HK-2 (cell line): ENCODE data around the gene SGIP1.
"Not testable (repeated sequence)": the region's sequence is repeated elsewhere in the genome, so short reads cannot be mapped to it uniquely, and the experiment has no call there.

Source experiments
- DNase-seq: peaks from one replicate; pipeline ENCODE4 v3.0.0-alpha.2; 2018; ENCODE audit not compliant: unreplicated experiment

The SGIP1 gene

DNA sequence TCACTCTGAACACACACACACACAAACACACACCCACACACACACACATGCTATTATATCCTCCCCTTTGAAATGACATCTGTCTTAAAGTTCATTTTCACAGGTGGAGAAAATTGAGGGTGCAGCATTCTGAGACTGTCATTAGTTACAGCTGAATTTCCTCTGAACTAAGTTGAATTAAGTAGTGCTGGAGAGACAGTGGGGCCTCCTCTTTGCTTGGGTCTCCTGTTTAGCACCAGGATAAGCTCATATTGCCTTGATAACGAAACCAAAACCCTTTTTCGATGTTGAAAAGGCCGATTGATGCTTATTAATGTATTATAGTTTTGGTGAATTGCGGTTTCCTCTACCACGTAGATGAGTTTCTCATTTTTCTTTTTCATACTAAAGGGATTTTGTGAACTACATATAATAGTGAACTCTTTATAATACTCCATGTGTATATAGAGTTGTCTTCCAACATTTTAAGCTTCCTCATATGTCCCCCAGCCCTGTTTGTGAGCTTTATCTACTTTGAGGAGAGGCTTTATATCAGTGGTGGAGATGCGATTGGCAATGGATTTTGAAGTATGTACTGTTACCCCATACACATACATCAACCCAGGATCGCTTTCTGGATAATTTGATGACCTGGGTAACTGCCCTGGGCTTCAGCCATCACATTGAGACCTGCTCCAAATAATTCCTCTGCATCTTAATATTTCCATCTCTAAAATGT lies 235.7 kb downstream of the SGIP1 start:
- no peak for DNase-seq

DNA sequence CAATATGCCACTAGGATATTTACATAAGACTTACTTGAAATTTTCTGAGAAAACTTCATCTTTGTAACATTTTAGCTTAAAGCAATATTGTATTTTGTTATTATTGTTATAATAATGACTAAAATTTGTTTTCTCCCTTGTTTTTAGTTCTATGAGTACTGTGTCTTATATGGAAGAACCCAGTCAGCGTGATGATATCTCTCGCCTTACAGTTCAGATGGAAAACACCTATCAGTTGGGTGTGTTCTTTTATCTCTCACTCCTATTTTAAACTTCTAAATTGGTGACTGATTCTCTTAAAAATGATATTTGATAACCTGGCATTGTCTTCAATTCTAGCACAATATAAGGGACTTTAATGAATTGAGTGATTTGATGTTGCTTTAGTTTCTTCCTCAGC lies 236.3 kb downstream of the SGIP1 start:
- DNase-seq, result no peak

DNA sequence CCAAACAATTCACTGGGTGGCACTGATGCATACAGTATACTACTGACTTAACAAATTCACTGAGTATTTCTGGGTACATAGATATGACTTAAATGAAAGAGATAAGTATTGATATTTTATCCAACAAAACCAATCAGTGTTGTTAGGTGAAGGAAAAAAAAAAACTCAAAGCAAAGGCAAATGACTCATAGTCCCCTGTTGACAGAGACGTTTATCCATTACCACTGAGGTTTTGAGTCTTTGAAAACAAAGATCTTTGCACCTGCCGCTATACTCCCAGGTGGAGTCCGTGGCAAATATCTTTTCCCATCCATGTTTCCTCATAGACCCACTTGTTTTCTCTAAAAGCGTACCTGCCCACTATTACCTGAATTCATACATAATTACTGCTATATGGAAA lies 236.7 kb downstream of the SGIP1 start:
- DNase-seq, result no peak

DNA sequence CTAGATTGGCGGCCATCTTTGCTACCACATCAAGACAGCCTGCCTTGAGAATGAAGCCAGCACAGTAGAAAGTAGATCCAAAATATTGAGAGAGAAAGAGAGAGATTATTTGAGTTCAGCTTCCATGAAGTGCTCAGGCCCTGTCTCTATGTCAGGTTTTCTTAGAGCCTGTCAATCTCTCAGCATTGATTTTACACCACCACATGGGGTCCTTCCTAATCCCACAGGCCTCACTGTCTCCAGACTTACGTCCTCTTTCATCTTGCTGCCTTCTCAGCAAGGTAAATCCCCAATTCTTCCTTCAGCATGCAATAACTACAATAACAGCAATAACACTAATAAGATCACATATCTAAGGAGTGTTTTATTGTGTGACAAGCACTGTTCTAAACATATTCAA lies 239.3 kb downstream of the SGIP1 start:
- no peak for DNase-seq

DNA sequence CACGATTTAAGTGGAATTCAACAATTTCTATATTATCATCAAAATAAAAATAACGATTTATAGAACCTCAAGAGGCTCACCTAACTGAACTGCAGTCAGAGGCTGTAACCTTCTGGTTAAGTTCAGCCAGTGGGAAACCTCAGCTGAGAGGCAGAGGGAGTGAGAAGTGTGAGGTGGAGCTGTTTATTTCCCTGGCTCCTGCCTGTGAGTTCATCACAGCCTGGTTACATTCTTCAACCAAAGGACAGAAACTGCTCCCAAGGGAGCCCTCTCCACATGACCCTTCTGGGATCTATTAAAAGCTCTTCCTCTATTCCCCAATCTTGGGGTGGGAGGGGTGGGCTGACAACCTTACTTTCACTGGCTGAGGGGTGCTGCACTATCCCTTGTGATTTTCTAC lies 240.5 kb downstream of the SGIP1 start:
- DNase-seq, result no peak

DNA sequence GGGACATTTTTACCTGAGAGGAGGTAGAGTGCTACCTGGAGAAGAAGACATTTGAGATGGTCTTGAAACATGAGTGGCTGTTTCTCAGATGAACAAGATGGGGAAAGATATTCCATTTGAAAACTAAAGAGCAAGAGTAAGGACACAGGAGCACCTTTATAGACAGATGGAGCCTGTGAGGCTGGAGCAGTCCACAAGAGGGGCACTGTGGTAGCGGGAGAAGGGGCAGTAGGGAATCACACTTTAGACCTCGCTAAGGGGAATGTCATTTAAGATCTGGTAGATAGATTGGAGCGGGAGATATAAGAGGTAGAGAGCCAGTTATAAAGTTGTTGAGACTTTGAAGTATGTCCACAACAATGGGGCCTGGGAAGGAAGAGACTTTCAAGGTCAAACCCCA lies 241.7 kb downstream of the SGIP1 start:
- no peak for DNase-seq

DNA sequence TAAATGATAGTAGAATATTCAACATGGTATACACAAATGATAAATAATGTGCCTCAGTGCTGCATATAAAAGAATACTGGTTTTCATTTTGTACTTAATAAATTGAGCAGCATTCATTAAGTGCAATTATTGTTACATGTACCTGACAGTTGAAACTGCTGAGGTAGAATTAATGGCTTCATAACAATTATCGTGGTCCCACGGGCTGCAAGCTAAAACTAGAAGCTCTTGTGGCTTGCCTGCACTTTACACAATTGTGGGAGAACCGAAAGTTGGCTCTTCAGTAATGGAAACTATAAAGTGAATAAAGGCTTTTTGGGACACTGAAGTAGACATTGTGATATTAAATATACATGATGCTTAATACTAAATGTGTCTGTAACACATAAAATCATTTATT lies 243.9 kb downstream of the SGIP1 start:
- no peak for DNase-seq

DNA sequence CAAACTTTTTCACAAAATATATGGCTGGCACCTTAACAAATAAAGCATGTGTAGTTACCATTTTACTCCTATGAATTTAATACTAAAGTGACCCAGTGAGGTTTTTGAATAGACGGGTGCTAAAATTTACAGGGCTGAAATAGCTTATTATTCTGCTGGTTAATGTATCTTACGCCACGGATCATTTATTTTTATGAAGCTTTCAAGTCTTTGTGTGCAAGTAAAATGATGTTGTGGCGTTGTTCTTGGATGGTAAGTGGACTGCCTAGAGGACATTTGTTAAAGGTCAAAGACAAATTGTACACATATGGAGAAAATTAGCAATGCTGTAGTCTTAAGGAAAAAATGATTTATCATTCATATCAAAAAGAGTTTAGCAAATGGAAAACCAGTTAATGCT lies 244.3 kb downstream of the SGIP1 start:
- no peak for DNase-seq

DNA sequence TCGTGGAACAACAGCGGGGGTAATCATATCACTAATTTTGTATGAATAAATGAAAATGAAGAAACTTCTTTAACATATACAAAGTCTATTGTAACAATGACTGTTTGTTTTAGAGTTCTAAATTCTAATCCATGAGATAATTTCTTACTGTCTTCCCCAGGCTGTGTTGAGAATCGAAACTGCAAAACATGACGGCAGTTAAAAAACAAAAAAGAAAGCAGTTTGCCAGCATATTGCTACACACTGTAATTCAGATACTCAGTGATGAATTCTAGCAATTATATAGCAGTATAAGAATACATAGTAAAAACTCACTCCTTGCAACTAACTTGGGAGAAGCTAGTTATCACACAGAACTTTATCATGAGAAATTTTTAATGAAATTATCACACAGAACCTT lies 245.0 kb downstream of the SGIP1 start:
- no peak for DNase-seq

DNA sequence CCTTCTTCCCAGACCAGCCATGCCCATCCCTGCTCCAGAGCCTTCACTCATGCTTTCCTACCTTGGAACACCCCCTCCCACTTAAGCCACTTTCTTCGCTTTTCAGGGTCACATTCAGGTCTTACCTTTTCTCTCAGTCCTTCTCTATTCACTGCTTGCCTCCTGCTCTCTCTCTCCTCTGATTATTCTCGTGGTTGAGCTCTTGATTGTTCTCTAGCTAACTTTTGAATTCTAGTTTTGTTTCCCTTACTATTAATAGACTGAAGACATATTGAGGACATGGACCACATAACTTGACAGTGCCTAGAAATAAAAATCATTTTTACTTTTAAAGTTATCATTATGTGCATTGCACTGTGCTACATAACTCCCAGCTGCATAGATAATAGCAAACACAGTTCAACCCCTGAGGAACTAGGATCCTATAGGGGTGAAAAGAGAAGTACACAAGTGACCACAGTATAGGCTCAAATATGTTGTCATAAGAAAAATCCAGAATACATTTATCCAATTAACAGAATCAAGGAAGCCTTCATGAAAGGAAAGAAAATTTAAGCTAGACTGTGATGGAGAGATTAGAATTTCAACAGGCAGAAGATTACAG lies 245.6 kb downstream of the SGIP1 start:
- no peak for DNase-seq

DNA sequence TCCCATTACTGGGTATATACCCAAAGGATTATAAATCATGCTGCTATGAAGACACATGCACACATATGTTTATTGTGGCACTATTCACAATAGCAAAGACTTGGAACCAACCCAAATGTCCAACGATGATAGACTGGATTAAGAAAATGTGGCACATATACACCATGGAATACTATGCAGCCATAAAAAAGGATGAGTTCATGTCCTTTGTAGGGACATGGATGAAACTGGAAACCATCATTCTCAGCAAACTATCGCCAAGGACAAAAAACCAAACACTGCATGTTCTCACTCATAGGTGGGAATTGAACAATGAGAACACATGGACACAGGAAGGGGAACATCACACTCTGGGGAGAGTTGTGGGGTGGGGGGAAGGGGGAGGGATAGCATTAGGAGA lies 251.8 kb downstream of the SGIP1 start:
- not testable (repeated sequence) for DNase-seq

DNA sequence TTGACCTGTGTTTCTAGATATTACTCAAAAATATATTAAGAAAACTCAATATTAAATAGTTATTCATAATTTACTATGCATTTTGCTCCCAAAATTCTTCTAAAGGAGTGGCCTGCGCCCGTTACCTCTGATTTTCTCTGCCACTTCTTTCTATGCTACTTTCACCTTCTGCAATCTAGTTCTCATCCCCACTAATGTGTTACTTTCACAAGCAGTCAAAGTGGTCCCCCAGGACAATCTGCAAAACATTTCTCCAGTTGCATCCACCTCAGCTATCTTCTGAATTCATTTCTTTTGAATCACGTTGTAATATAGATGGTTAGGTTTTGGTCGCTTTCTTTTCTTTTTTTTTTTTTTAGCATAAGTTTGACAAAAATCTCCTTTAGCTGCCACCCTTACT lies 253.7 kb downstream of the SGIP1 start:
- DNase-seq, result no peak

DNA sequence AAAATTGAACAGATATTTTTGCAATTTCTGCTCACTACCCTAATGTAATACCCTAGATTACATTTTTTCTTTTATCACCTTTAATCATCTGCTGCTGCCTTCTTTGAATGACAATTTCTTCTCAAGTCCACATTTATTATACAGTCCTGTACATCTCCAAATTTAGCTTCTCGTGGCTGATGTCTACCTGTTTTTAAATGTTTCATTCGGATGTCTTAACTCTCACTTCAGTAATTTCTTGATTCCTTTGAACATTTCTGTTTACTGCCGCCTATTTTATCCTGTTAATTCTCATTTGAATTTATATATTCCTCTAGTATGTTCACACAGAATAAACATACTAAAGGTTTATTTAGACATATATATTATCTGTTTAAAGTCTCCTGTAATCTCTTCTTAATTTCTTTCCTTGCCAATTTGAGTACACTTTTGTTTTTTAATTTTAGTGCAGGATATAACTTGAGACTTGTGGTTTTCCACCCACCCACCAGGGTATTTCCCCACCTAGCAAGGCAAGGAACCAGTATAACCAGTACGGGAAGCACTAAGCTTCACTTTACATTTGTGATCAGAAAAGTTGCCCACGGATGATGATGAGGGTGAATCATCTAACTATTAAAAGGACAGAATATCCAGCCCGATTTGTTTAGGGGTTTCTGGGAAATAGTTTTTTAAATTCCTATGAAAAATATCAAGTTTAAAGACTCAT lies 254.4 kb downstream of the SGIP1 start:
- DNase-seq, result no peak

DNA sequence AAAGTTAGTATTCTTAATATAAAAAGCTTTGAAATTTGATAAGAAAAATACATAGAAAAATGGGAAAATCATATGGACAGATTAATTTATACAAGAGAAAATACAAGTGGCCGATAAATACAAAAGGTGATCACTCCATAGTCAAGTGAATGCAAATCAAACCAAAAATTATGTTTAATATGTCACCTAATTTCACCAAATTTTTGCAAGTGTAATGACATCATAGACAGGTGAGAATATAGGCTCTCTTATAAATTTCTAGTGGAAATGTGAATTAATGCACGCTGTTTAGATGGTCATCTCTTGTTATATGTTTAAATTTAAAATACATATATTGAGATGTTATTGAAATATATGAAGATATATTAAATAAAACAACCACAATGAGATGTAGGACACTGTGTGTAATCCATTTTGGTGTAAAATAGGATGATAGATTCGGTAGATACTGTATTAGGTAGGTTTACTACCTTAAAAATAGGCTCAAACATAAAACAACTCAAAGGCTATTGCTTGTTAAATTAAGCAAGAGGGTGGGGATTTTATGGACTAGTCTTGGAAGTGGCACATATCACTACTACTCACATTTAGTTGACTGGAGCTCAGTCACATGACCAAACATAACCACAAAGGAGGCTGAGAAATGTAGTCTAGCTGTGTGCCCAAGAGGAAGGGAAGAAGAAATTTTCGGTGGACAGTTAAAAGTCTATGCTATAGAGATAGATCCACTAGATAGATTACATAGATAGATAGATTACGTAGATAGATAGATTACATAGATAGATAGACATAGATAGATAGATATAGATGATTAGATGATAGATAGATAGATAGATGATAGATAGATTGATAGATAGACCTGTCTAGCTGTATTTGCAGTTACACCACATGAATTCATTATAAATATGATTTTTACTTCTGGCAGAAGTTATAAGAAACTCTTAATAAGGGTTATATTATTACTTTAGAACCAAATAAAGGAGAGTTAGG lies 258.0 kb downstream of the SGIP1 start:
- DNase-seq, result no peak

DNA sequence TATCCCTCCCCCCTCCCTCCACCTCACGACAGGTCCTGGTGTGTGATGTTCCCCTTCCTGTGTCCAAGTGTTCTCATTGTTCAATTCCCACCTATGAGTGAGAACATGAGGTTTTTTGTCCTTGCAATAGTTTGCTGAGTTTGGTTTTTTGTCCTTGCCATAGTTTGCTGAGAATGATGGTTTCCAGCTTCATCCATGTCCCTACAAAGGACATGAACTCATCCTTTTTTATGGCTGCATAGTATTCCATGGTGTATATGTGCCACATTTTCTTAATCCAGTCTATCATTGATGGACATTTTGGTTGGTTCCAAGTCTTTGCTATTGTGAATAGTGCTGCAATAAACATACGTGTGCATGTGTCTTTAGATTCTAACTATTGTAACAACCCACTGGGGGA lies 261.9 kb downstream of the SGIP1 start:
- not testable (repeated sequence) for DNase-seq
